ENCODE results near the gene GLS.
"Not testable (repeated sequence)": the region's sequence is repeated elsewhere in the genome, so short reads cannot be mapped to it uniquely, and the experiment has no call there.

GLS gene

DNA sequence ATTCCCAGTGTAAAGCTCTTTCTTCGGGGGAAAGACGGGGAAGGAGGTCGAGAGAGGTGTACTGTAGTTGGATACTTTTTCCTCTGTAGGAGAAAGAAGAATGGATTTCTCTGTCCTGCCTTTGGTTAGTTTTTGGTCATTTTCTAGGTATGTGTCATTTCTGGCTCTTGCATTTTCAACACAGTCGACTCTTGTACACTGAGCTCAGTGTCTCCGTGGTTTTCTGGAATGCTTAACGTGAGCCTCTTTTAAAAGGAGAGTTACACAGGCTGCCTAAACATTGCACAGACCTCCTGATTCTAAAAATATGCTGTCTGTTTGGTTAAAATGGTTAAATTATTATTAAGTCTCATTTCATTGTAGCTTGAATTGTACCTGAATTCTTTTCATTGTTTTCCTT lies 21.8 kb upstream of the GLS start:
- DNase-seq: no peak

DNA sequence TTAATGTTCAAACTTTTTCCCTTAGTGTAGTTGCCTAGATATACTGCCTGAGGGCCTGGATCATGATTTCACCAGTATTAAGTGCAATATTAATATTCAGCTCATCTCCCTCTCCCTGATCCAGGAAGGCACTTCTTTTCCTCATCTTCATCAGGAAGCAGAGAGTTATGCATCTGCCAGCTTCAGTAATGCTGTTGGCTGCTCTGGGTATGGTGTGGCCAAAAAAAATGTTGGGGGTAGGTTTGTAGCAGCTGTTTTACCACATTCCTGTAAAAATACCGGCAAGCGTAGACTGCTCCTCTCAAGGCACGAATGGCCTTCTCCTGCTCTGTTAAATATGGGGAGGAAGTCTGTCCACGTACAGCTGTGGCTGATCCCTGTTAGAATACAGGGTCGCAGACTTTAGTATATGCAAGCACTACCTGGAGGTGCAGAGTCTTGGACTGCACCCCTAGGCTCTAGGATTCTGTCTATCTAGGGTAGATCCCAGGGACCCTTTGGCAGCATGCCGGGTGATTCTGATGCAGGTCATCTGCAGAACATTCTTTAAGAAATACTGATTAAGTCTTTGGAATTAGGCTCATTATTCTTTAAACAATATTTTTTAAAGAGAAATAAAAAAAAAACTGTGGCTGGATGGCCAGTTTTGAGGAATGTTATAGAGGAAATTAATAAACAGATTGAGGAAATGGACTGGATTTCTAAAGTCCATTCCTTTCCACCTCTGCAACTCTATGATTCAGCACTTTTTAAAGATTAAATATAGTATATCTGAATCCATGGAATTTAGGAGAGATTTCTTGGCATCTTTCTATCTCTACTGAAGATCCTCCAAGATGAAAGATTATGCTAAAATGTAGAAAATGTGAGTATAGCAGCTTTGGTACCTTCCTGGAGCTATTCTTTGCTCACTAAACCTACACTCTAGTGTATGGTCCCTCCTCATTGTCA lies 21.0 kb upstream of the GLS start:
- no peak for DNase-seq

GRCh38 chr2:190860985-190861680 lies 19.5 kb upstream of the GLS start:
- DNase-seq: no peak

DNA sequence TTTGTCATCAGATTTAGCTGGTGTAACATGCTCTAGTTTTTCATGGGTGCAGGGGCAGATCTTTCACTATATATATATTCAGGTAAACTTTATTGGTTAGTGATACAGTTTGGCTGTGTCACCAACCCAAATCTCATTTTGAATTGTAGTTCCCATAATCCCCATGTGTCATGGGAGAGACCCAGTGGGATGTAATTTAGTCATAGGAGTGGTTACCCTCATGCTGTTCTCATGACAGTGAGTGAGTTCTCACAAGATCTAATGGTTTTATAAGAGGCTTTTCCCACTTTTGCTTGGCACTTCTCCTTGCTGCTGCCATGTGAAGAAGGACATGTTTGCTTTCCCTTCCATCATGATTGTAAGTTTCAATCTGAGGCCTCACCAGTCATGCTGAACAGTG lies 18.5 kb upstream of the GLS start:
- not testable (repeated sequence) for DNase-seq

- no peak for DNase-seq
Observed at GRCh38 chr2:190862571-190862991, 18.0 kb upstream of the GLS start.

DNA sequence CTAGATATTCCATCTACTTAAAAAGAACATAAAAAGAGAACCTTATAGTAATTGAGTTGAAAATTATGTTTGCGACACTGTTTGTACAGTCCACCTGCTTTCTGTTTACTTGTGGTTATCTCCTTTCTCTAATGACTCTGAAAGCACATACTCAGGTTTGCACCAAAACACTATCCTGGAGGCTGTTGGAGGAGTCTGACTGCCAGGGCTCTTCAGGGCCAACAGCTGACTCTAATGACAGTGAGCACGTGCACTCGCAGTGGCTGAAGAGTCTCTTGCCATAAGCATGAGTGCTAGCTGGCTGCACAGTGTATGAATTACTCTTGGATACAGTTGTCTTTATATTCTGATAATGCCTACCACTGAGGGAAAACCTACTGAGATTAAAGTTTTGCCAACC lies 16.7 kb upstream of the GLS start:
- DNase-seq: no peak

DNA sequence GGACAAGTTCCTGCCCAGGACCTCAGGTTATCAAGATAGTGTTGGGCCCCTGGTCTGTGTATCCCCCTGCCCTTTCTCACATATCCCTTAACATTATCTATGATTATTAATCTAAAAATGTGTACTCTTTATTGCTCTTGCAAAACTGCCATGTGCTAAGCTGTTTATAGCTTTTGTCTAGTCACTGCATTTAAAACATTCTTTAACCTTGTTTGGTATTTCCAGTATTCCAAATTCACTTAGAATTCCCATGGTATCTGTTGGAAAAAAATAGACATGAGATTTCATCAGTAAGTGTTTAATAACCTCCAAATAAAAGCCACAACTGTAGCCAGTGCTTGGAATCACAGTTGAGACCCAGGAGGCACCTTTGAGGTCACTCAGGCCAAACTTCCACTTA lies 16.2 kb upstream of the GLS start:
- DNase-seq: no peak

DNA sequence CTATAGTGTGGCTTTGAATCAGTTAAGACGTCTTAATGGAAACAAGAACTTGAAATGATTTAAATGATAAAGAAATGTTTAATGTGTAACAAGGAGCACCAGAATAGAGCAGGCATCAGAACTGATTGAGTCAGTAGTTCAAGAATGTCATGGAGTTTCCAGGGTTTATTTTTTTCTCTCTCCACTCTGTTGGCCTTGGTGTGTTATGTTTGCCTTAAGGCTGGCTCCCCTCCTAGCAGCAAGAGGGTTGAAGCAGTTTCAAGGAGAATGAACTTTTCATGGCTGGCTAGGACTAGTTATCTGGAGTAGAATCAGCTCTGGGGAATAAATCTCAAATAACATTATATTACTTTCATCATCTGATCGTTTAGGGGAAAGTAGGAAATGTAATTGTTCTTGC lies 13.4 kb upstream of the GLS start:
- no peak for DNase-seq

DNA sequence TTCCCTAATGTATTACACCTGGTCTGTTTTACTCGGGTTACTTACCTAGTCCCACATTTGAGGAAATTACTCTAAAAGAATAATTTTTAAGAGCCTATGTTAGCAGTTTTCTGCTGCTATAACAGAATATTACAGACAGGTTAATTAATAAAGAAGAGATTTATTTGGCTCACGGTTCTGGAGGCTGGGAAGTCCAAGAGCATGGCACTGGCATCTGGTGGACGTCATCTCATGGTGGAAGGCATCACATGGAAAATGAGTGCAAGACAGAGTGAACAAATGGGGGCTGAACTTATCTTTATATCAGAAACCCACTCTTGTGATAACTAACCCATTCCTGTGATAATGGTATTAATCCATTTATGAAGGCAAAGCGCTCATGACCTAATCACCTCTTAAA lies 12.8 kb upstream of the GLS start:
- no peak for DNase-seq

DNA sequence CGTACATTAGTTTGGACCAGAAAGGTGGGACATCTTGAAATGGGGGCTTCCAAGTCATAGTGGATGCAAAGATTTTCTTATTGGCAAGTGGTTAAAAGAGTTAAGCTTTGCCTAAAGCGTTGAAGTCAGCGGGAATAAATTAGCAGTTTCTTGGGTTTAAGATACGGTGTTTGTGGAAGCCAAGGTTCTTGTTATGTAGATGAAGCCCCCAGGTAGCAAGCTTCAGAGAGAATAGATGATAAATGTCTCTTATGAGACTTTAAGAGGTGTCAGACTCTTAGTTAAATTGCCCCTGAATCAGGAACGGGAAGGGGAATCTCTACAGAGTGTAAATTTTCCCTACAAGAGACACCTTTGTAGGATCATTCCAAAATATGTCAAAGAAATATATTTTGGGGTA lies 10.9 kb upstream of the GLS start:
- DNase-seq: no peak

DNA sequence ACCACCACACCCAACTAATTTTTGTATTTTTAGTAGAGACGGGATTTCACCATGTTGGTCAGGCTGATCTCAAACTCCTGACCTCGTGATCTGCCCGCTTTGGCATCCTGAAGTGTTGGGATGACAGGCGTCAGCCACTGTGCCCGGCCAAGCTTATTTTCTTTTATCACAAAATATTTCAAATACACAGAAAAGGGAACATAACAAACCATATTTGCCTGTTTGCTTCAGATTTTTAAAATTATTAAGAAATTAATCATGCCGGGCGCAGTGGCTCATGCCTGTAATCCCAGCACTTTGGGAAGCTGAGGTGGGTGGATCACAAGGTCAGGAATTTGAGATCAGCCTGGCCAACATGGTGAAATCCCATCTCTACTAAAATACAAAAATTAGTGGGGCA lies 7.2 kb upstream of the GLS start:
- not testable (repeated sequence) for DNase-seq

- DNase-seq: peak; percentile 14
Observed at GRCh38 chr2:190875891-190876290, 4.7 kb upstream of the GLS start.

DNA sequence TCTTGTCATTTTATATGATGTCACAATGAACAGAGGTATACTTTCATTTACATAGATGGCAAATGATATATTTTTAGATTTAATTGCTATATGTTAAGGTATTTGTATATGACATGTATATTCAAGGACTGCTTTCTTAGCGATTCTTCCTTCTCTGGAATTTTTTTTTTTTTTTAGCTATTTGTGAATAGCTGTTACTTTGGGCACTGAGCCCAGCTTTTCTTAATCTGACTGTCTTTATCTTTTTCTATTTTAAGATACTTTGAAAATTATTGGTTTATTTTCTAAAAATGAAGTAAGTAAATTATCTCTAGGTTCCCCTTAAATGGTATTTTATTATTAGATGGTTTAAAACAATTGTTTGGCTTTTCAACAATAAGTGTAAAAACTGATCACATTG lies 4.0 kb upstream of the GLS start:
- no peak for DNase-seq

DNA sequence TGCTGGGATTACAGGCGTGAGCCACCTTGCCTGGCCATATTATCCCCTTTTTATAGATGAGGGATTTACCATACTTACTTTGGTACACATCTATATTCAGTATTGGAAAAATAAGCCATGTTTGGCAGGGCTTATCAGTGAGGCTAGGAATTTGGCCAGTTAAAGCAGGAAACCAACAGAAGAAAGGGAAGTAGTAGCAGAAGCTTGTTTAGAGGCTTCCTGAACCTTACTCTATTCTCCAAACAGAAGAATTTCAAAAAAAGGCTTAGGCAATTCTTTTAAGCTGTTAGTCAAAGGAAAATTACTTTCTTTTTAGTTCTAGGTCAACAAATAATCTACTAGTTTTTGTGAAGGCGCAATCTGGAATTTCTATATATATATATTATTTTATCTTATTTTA lies 3.2 kb upstream of the GLS start:
- peak; percentile 34 for DNase-seq

GRCh38 chr2:190879474-190880377 lies 895 bp upstream of the GLS start:
- DNase-seq: no peak

DNA sequence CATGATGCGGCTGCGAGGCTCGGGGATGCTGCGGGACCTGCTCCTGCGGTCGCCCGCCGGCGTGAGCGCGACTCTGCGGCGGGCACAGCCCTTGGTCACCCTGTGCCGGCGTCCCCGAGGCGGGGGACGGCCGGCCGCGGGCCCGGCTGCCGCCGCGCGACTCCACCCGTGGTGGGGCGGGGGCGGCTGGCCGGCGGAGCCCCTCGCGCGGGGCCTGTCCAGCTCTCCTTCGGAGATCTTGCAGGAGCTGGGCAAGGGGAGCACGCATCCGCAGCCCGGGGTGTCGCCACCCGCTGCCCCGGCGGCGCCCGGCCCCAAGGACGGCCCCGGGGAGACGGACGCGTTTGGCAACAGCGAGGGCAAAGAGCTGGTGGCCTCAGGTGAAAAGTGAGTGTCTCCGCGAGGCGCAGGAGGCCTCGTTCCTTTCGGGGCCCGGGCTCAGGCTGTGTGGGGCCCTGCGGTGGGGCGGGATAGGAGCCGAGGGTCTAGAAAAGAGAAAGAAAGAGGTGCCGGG lies 520 bp downstream of the GLS start:
- DNase-seq: no peak

- DNase-seq: peak; percentile 79
Observed at GRCh38 chr2:190881598-190882410, 1.2 kb downstream of the GLS start.

GRCh38 chr2:190882411-190882766 lies 1.8 kb downstream of the GLS start:
- DNase-seq: no peak

DNA sequence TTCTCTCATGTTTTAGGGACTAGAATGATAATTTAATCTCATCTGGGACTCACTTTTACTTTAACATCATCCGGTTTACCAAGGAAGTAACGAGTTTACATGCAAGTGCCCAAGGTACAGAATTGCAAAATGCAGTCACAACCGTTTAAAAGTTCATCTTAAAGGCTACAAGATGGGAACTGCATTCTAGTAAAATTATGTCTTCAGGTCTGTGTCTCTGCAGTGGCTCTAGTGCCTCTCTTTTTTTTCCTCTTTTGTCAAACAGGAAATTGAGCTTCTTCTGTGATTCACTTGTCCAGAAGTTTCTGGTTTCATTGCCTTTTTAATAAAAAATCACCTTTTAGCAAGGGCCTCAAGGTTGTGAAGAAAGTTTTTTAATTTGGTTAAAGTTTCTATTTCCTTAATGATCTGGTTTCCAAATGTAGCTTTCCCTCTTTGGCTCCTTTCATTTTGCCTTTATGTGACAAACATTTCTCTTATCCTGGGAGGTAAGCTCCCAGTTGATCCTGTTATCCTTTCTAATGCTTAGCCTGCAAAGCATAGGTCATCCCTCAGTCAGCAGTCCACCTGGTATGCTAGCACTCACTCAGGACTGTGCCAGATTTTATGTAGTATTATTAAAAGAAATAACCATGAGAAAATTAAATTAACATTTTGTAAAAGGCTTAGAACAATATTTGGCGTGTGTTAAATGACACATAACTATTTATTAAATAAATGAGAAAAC lies 2.4 kb downstream of the GLS start:
- DNase-seq: no peak

DNA sequence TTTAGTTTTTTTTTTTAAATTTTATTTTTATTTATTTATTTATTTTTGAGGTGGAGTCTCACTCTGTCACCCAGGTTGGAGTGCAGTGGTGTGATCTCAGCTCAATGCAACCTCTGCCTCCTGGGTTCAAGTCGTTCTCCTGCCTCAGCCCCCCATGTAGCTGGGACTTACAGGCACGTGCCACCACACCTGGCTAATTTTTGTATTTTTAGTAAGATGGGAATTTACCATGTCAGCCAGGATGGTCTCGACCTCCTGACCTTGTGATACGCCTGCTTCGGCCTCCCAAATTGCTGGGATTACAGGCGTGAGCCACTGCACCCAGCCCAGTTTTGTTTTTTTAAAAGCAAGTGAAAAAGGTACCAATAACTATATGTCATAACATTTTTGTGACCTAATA lies 5.2 kb downstream of the GLS start:
- not testable (repeated sequence) for DNase-seq

DNA sequence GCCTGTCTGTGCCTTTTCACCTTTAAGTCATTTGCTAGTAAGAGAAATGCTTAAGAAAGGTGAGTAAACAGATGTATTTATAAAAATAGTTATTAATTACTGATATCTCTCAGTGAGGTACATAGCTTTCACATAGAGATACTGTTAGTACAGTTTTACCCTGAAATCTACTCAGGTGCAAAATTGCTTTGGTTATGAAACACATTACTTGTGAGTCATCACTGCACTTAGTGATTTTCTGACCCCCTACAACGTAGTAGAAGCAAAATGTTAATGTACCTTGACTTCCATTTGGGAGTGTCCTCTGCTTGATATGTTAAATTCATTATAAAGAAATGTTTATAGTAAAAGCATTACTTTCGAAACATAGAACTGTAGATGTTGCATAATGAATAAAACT lies 6.5 kb downstream of the GLS start:
- DNase-seq: no peak

- DNase-seq: no peak
Observed at GRCh38 chr2:190888449-190888848, 7.8 kb downstream of the GLS start.
